ENCODE measurements around the gene MGAT5B. TPM values are rescaled to one million over a fixed set of nuclear protein-coding genes. Genes with fewer than 3 reads are reported as not detected.

The MGAT5B gene
- total and polyA plus RNA-seq, 4 donors, result 0.02 to 0.25 TPM; not detected in 2

DNA sequence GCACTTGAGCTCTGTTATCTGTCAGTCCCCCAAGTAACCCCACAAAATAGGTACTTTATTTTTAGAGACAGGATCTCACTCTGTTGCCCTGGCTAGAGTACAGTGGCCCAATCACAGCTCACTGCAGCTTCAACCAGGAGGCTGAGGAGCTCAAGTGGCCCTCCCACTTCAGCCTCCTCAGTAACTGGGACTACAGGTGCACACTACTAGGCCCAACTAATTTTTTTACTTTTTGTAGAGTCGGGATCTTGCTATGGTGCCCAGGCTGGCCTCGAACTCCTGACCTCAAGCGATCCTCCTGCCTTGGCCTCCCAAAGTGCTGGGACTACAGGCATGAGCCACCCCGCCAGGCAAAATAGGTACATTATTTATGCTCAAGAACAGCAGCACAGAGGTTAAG is 99.6 kb downstream of the MGAT5B start:
- H3K27me3 ChIP-seq (ENCODE audit: control insufficient read depth in 4 of 4, insufficient read depth in 4 of 4, low read length in 3 of 4), result peaks cover 0 to 20% (median under 1%) of the 10 kb centered on the region in 4 donors
- DNase-seq (ENCODE audit: low spot score), result no peak

DNA sequence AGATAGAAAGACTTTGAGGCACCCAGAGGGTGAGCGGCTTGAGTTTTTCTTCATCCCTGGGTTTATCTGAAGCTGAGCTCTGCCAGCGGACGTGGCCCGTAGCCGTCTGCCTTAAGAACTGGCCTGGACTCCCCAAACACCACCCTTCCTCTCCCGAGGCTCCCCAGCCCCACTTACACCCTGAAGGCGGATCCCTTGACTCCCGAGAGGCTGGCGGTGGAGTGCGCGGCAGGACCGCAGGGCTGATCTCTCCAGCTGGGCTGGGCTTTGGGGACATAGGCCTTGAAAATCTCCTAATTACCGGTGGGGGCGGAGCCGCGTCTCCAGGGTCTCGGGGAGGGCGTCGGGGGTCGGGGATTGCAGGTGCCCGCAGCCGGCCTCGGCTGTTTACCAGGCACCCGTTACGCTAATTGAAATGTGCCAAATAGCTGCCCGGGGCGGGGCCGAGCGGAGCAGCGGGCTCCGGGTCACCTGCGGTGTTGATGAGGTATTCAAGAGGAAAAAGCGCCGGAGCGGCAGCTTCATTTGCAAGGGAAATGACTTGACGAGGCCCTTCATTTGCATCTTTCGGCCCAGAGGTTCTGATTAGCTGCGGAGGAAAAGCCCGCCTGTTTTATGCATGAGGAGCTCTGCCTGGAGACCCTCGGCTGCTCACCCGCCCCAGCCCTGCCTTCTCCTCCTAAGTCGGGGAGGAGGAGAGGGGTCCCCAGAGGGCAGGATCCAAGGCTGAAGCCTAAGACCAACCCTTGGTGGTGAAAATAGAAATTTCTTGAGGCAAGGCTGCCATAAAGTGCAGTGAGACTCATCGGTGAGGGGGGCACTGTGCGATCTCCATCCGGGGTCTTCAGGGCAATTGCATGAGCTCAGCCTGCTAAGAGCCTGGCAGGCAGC is 100.7 kb downstream of the MGAT5B start:
- Histone ChIP-seq H3K4me1 (ENCODE audit: control insufficient read depth in 4 of 4, insufficient read depth in 4 of 4, low read length in 3 of 4) (peaks cover 0 to 9% (median 0%) of the 10 kb centered on the region in 4 donors), H3K9ac (ENCODE audit: low read depth in 1 of 2, low read length in 2 of 2) (no peak overlapping the region), H3K36me3 (ENCODE audit: control insufficient read depth in 4 of 4, insufficient read depth in 3 of 4, low read depth in 1 of 4, low read length in 3 of 4) (no peaks in the 10 kb centered on the region), H3K4me3 (ENCODE audit: low read depth in 1 of 3, low read length in 3 of 3) (no peak overlapping the region), H3K27me3 (ENCODE audit: control insufficient read depth in 4 of 4, insufficient read depth in 4 of 4, low read length in 3 of 4) (peaks cover 0 to 20% (median under 1%) of the 10 kb centered on the region in 4 donors), H3K27ac (ENCODE audit: low read depth in 1 of 2, low read length in 2 of 2) (no peak overlapping the region), H3K9me3 (ENCODE audit: control insufficient read depth in 4 of 4, low read length in 3 of 4) (no peaks in the 10 kb centered on the region)
- no peak for DNase-seq (ENCODE audit: low spot score)
- WGBS, result 5% methylated on average over 45 of the region's 45 CpGs
- TF ChIP-seq, protein P1, sequence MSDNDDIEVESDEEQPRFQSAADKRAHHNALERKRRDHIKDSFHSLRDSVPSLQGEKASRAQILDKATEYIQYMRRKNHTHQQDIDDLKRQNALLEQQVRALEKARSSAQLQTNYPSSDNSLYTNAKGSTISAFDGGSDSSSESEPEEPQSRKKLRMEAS (IDR thresholded peaks at IDR 0.05), result no peak
- TF ChIP-seq RXRA (IDR thresholded peaks at IDR 0.05) (no peak), SP1 (IDR thresholded peaks at IDR 0.05) (no peak), ATF3 (IDR thresholded peaks at IDR 0.05) (no peak), YY1 (IDR thresholded peaks at IDR 0.05) (no peak), GABPA (IDR thresholded peaks at IDR 0.05 in 1 of 2, conservative IDR thresholded peaks at IDR 0.05 in 1 of 2) (no peak), NR2F2 (IDR thresholded peaks at IDR 0.05) (no peak), FOXA2 (IDR thresholded peaks at IDR 0.05) (no peak), HNF4A (conservative IDR thresholded peaks at IDR 0.05) (no peak), TAF1 (conservative IDR thresholded peaks at IDR 0.05) (no peak), EGR1 (IDR thresholded peaks at IDR 0.05; ENCODE audit: low read depth in 2 of 2) (no peak), RAD21 (IDR thresholded peaks at IDR 0.05) (no peak), CTCF (IDR thresholded peaks at IDR 0.05; ENCODE audit: low read depth, low read length, missing input control) (no peak)
- TF ChIP-seq, protein P2, sequence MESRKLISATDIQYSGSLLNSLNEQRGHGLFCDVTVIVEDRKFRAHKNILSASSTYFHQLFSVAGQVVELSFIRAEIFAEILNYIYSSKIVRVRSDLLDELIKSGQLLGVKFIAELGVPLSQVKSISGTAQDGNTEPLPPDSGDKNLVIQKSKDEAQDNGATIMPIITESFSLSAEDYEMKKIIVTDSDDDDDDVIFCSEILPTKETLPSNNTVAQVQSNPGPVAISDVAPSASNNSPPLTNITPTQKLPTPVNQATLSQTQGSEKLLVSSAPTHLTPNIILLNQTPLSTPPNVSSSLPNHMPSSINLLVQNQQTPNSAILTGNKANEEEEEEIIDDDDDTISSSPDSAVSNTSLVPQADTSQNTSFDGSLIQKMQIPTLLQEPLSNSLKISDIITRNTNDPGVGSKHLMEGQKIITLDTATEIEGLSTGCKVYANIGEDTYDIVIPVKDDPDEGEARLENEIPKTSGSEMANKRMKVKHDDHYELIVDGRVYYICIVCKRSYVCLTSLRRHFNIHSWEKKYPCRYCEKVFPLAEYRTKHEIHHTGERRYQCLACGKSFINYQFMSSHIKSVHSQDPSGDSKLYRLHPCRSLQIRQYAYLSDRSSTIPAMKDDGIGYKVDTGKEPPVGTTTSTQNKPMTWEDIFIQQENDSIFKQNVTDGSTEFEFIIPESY (IDR thresholded peaks at IDR 0.05), result no peak

More for the DNA sequence above, 99.6 kb downstream of the MGAT5B start:
- TF ChIP-seq, protein P1 (IDR thresholded peaks at IDR 0.05), result no peak
- TF ChIP-seq EGR1 (IDR thresholded peaks at IDR 0.05; ENCODE audit: low read depth in 2 of 2) (no peak), HNF4A (conservative IDR thresholded peaks at IDR 0.05) (no peak), SP1 (IDR thresholded peaks at IDR 0.05) (no peak), RAD21 (IDR thresholded peaks at IDR 0.05) (no peak), TAF1 (conservative IDR thresholded peaks at IDR 0.05) (no peak)
- TF ChIP-seq, protein P3, sequence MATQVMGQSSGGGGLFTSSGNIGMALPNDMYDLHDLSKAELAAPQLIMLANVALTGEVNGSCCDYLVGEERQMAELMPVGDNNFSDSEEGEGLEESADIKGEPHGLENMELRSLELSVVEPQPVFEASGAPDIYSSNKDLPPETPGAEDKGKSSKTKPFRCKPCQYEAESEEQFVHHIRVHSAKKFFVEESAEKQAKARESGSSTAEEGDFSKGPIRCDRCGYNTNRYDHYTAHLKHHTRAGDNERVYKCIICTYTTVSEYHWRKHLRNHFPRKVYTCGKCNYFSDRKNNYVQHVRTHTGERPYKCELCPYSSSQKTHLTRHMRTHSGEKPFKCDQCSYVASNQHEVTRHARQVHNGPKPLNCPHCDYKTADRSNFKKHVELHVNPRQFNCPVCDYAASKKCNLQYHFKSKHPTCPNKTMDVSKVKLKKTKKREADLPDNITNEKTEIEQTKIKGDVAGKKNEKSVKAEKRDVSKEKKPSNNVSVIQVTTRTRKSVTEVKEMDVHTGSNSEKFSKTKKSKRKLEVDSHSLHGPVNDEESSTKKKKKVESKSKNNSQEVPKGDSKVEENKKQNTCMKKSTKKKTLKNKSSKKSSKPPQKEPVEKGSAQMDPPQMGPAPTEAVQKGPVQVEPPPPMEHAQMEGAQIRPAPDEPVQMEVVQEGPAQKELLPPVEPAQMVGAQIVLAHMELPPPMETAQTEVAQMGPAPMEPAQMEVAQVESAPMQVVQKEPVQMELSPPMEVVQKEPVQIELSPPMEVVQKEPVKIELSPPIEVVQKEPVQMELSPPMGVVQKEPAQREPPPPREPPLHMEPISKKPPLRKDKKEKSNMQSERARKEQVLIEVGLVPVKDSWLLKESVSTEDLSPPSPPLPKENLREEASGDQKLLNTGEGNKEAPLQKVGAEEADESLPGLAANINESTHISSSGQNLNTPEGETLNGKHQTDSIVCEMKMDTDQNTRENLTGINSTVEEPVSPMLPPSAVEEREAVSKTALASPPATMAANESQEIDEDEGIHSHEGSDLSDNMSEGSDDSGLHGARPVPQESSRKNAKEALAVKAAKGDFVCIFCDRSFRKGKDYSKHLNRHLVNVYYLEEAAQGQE (IDR thresholded peaks at IDR 0.05), result no peak
- TF ChIP-seq, protein P2 (IDR thresholded peaks at IDR 0.05), result no peak
- 96% methylated on average over 4 of the region's 4 CpGs for WGBS
- H3K4me3 ChIP-seq (ENCODE audit: low read depth in 1 of 3, low read length in 3 of 3), result no peak overlapping the region
- no peaks in the 10 kb centered on the region for H3K36me3 ChIP-seq (ENCODE audit: control insufficient read depth in 4 of 4, insufficient read depth in 3 of 4, low read depth in 1 of 4, low read length in 3 of 4)
- peaks cover 0 to 9% (median 0%) of the 10 kb centered on the region in 4 donors for H3K4me1 ChIP-seq (ENCODE audit: control insufficient read depth in 4 of 4, insufficient read depth in 4 of 4, low read length in 3 of 4)
- no peak overlapping the region for H3K9ac ChIP-seq (ENCODE audit: low read depth in 1 of 2, low read length in 2 of 2)
- no peaks in the 10 kb centered on the region for H3K9me3 ChIP-seq (ENCODE audit: control insufficient read depth in 4 of 4, low read length in 3 of 4)
- no peak overlapping the region for H3K27ac ChIP-seq (ENCODE audit: low read depth in 1 of 2, low read length in 2 of 2)
